Stimulated activated naive CD8-positive, alpha-beta T cell treated with anti-CD3 and anti-CD28 coated beads, Interleukin-15, Interleukin-2, amounts not matched to agents 100 ng/mL and 50 ng/mL, for 24 hours (primary cell): ENCODE measurements around the gene DLGAP1.

Experiments used
- H3K27ac Mint-ChIP-seq: one replicate; pipeline ENCODE4 v1.8.0; 2021; ENCODE audit warnings: mild to moderate bottlenecking, mixed read lengths
- H3K27me3 Mint-ChIP-seq: one replicate; pipeline ENCODE4 v1.8.0; 2021; ENCODE audit warnings: mixed read lengths
- H3K36me3 Mint-ChIP-seq: one replicate; pipeline ENCODE4 v1.8.0; 2021; ENCODE audit warnings: low read depth, mixed read lengths
- H3K4me1 Mint-ChIP-seq: one replicate; pipeline ENCODE4 v1.8.0; 2021; ENCODE audit warnings: low read depth, mixed read lengths
- H3K4me3 Mint-ChIP-seq: one replicate; pipeline ENCODE4 v1.8.0; 2021; ENCODE audit warnings: mild to moderate bottlenecking, mixed read lengths
- H3K9me3 Mint-ChIP-seq: one replicate; pipeline ENCODE4 v1.8.0; 2021; ENCODE audit warnings: mixed read lengths

Gene DLGAP1

GRCh38 chr18:3773303-3773702 lies 681.8 kb downstream of the DLGAP1 start:
- H3K27me3 Mint-ChIP-seq: peaks cover 29% of the 10 kb centered on the region
- H3K9me3 Mint-ChIP-seq: no peaks in the 10 kb centered on the region
- no peak overlapping the region for H3K4me3 Mint-ChIP-seq
- peaks cover 4% of the 10 kb centered on the region for H3K4me1 Mint-ChIP-seq
- H3K27ac Mint-ChIP-seq: no peak overlapping the region
- no peaks in the 10 kb centered on the region for H3K36me3 Mint-ChIP-seq

GRCh38 chr18:3771121-3771971 lies 683.8 kb downstream of the DLGAP1 start:
- H3K27ac Mint-ChIP-seq: no peak overlapping the region
- H3K27me3 Mint-ChIP-seq: peaks cover 46% of the 10 kb centered on the region
- H3K4me1 Mint-ChIP-seq: peaks cover 4% of the 10 kb centered on the region
- H3K4me3 Mint-ChIP-seq: peak overlapping the region; percentile 56
- no peaks in the 10 kb centered on the region for H3K36me3 Mint-ChIP-seq
- peaks cover under 1% of the 10 kb centered on the region for H3K9me3 Mint-ChIP-seq

- no peak overlapping the region for H3K27ac Mint-ChIP-seq
- H3K4me1 Mint-ChIP-seq: no peaks in the 10 kb centered on the region
- peaks cover 8% of the 10 kb centered on the region for H3K27me3 Mint-ChIP-seq
- H3K9me3 Mint-ChIP-seq: peaks cover 20% of the 10 kb centered on the region
- H3K36me3 Mint-ChIP-seq: no peaks in the 10 kb centered on the region
- H3K4me3 Mint-ChIP-seq: no peak overlapping the region
Observed at GRCh38 chr18:3761266-3761665, 693.8 kb downstream of the DLGAP1 start.

- Mint-ChIP-seq H3K9me3 (peaks cover 15% of the 10 kb centered on the region), H3K36me3 (no peaks in the 10 kb centered on the region), H3K27ac (no peak overlapping the region), H3K4me1 (no peaks in the 10 kb centered on the region), H3K4me3 (no peak overlapping the region), H3K27me3 (peaks cover 3% of the 10 kb centered on the region)
Observed at GRCh38 chr18:3760741-3761140, 694.4 kb downstream of the DLGAP1 start.

- Mint-ChIP-seq H3K27ac (no peak overlapping the region), H3K4me1 (no peaks in the 10 kb centered on the region), H3K36me3 (no peaks in the 10 kb centered on the region), H3K4me3 (no peak overlapping the region), H3K9me3 (peaks cover 15% of the 10 kb centered on the region), H3K27me3 (no peaks in the 10 kb centered on the region)
Observed at GRCh38 chr18:3759099-3759498, 696.0 kb downstream of the DLGAP1 start.

- Mint-ChIP-seq H3K4me1 (no peaks in the 10 kb centered on the region), H3K9me3 (peaks cover 15% of the 10 kb centered on the region), H3K36me3 (no peaks in the 10 kb centered on the region), H3K27ac (no peak overlapping the region), H3K27me3 (no peaks in the 10 kb centered on the region), H3K4me3 (no peak overlapping the region)
Observed at GRCh38 chr18:3758531-3758930, 696.6 kb downstream of the DLGAP1 start.

GRCh38 chr18:3757361-3757760 lies 697.7 kb downstream of the DLGAP1 start:
- H3K9me3 Mint-ChIP-seq: peaks cover 15% of the 10 kb centered on the region
- no peak overlapping the region for H3K27ac Mint-ChIP-seq
- peaks cover under 1% of the 10 kb centered on the region for H3K27me3 Mint-ChIP-seq
- no peak overlapping the region for H3K4me3 Mint-ChIP-seq
- no peaks in the 10 kb centered on the region for H3K36me3 Mint-ChIP-seq
- no peaks in the 10 kb centered on the region for H3K4me1 Mint-ChIP-seq

GRCh38 chr18:3753106-3753505 lies 702.0 kb downstream of the DLGAP1 start:
- peaks cover 14% of the 10 kb centered on the region for H3K27me3 Mint-ChIP-seq
- no peaks in the 10 kb centered on the region for H3K4me1 Mint-ChIP-seq
- H3K4me3 Mint-ChIP-seq: no peak overlapping the region
- H3K9me3 Mint-ChIP-seq: peaks cover 11% of the 10 kb centered on the region
- no peaks in the 10 kb centered on the region for H3K36me3 Mint-ChIP-seq
- no peak overlapping the region for H3K27ac Mint-ChIP-seq

- Mint-ChIP-seq H3K27me3 (peaks cover 14% of the 10 kb centered on the region), H3K9me3 (no peaks in the 10 kb centered on the region), H3K4me1 (no peaks in the 10 kb centered on the region), H3K27ac (no peak overlapping the region), H3K36me3 (no peaks in the 10 kb centered on the region), H3K4me3 (no peak overlapping the region)
Observed at GRCh38 chr18:3748086-3748485, 707.0 kb downstream of the DLGAP1 start.

GRCh38 chr18:3747176-3747973 lies 707.7 kb downstream of the DLGAP1 start:
- Mint-ChIP-seq H3K4me3 (no peak overlapping the region), H3K36me3 (no peaks in the 10 kb centered on the region), H3K27ac (no peak overlapping the region), H3K9me3 (peaks cover 1% of the 10 kb centered on the region), H3K27me3 (peaks cover 14% of the 10 kb centered on the region), H3K4me1 (no peaks in the 10 kb centered on the region)

- Mint-ChIP-seq H3K36me3 (no peaks in the 10 kb centered on the region), H3K9me3 (peaks cover 11% of the 10 kb centered on the region), H3K4me3 (no peak overlapping the region), H3K27me3 (no peaks in the 10 kb centered on the region), H3K27ac (no peak overlapping the region), H3K4me1 (peaks cover 3% of the 10 kb centered on the region)
Observed at GRCh38 chr18:3742541-3742940, 712.6 kb downstream of the DLGAP1 start.

- H3K36me3 Mint-ChIP-seq: no peaks in the 10 kb centered on the region
Observed at GRCh38 chr18:3741333-3741732, 713.8 kb downstream of the DLGAP1 start.

GRCh38 chr18:3728704-3729437 lies 726.2 kb downstream of the DLGAP1 start:
- Mint-ChIP-seq H3K4me3 (no peak overlapping the region), H3K4me1 (no peaks in the 10 kb centered on the region), H3K9me3 (no peaks in the 10 kb centered on the region), H3K27ac (no peak overlapping the region), H3K36me3 (no peaks in the 10 kb centered on the region), H3K27me3 (peaks cover 9% of the 10 kb centered on the region)

More at GRCh38 chr18:3741333-3741732, 713.8 kb downstream of the DLGAP1 start:
- peaks cover 3% of the 10 kb centered on the region for H3K4me1 Mint-ChIP-seq
- peak overlapping the region; percentile 76 for H3K27ac Mint-ChIP-seq
- H3K9me3 Mint-ChIP-seq: peaks cover 11% of the 10 kb centered on the region
- no peak overlapping the region for H3K4me3 Mint-ChIP-seq
- H3K27me3 Mint-ChIP-seq: peaks cover 3% of the 10 kb centered on the region

- Mint-ChIP-seq H3K27me3 (peaks cover 13% of the 10 kb centered on the region), H3K9me3 (no peaks in the 10 kb centered on the region), H3K4me3 (no peak overlapping the region), H3K36me3 (no peaks in the 10 kb centered on the region), H3K4me1 (no peaks in the 10 kb centered on the region), H3K27ac (no peak overlapping the region)
Observed at GRCh38 chr18:3727274-3727673, 727.8 kb downstream of the DLGAP1 start.
